Natural killer cell treated with Interleukin-12 subunit alpha and Interleukin-12 subunit beta and Interleukin-15 and Interleukin-18, amount 100 ng/mL, for 72 hours (primary cell): ENCODE data around the gene DAGLA. TPM values are rescaled to one million over a fixed set of nuclear protein-coding genes. Genes with fewer than 3 reads are reported as not detected.

Experiments
- ATAC-seq, 2 donors: fragments of 150-1000 bp; cut with Tn5 transposase in 1 of 2; sonication (Bioruptor Pico), chemical (Tn5 transposase) in 1 of 2; 2 replicates each; pipeline ENCODE4 v1.10.0; 2021
- DNase-seq: peaks from one replicate; pipeline ENCODE4 v3.0.0; 2022; ENCODE audit warnings: low spot score
- H3K27ac Mint-ChIP-seq, 2 donors: 1 replicate in 1 of 2; 2 replicates in 1 of 2; pipeline ENCODE4 v1.8.0; 2022; ENCODE audit warnings: mixed read lengths in 2 of 2, mild to moderate bottlenecking in 1 of 2, moderate library complexity in 1 of 2
- H3K27me3 Mint-ChIP-seq, 2 donors: 1 replicate in 1 of 2; 2 replicates in 1 of 2; pipeline ENCODE4 v1.8.0; 2022; ENCODE audit warnings: mixed read lengths in 2 of 2
- H3K36me3 Mint-ChIP-seq: one replicate; pipeline ENCODE4 v1.8.0; 2022; ENCODE audit warnings: mixed read lengths
- H3K4me1 Mint-ChIP-seq, 2 donors: 1 replicate in 1 of 2; 2 replicates in 1 of 2; pipeline ENCODE4 v1.8.0; 2022; ENCODE audit warnings: low read depth in 2 of 2, mixed read lengths in 2 of 2, mild to moderate bottlenecking in 1 of 2
- H3K4me3 Mint-ChIP-seq: one replicate; pipeline ENCODE4 v1.8.0; 2022; ENCODE audit warnings: mixed read lengths
- H3K9me3 Mint-ChIP-seq: 2 replicates; pipeline ENCODE4 v1.8.0; 2022; ENCODE audit warnings: mixed read lengths
- total RNA-seq, 2 donors: library from RNA; stranded (reverse); gene quantifications; one replicate each; pipeline ENCODE4 v1.2.3, GENCODE V29; 2022

DAGLA gene
- total RNA-seq, 2 donors from 2014 or later, result 0.08 to 0.10 TPM

GRCh38 chr11:61728066-61728939, 48.1 kb downstream of the DAGLA start:
- Mint-ChIP-seq H3K4me3 (no peak overlapping the region), H3K9me3 (no peaks in the 10 kb centered on the region), H3K27me3 (peaks cover 0 to 1% of the 10 kb centered on the region in 2 donors), H3K4me1 (peaks cover 3 to 5% of the 10 kb centered on the region in 2 donors), H3K36me3 (no peaks in the 10 kb centered on the region), H3K27ac (no peak overlapping the region)
- DNase-seq (no peak), ATAC-seq (no peak)

GRCh38 chr11:61728940-61729219, 48.7 kb downstream of the DAGLA start:
- H3K4me3 Mint-ChIP-seq, result no peak overlapping the region
- peaks cover 0 to 4% of the 10 kb centered on the region in 2 donors for H3K27me3 Mint-ChIP-seq
- H3K27ac Mint-ChIP-seq, result no peak overlapping the region
- peaks cover 7 to 8% of the 10 kb centered on the region in 2 donors for H3K4me1 Mint-ChIP-seq
- DNase-seq (no peak), ATAC-seq (no peak)
- no peaks in the 10 kb centered on the region for H3K36me3 Mint-ChIP-seq
- H3K9me3 Mint-ChIP-seq, result no peaks in the 10 kb centered on the region

DNA sequence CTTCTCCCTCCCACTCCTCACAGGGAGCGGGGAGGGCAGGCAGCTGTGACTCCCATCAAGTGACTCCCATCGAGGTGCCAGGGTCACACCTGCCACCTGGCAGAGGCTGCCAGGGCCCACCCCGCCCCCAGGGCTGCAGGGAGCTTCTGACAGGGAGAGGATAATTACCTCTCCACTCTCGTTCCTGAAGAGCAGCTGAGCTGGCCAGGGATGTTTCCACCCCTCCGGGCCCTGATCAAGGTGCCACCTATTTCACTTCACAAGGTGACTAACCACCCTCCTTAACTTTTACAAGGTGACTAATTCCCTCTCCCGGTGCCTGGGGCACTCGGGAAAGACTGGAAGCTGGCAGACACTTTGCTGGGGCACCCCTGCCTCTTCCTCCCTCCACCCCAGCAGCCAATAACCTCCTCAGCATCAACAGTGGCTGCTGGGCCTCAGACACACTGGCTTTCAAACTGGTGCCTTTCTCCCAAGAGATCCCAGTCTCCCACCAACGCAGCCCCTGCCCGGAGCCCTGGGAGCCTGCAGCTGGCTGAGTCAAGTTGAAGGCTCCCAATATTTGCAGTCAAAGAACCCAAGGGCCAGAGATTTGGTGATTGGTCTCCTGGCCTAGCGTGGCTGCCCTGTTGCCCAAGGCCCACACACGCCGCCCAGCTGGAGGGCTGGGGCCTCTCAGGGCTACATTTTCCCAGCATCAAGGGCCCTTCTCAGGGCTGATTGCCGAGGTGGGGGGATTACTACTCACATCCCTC, 50.2 kb downstream of the DAGLA start:
- H3K27me3 Mint-ChIP-seq, result peaks cover 0 to 4% of the 10 kb centered on the region in 2 donors
- peaks cover 7 to 8% of the 10 kb centered on the region in 2 donors for H3K4me1 Mint-ChIP-seq
- H3K36me3 Mint-ChIP-seq, result no peaks in the 10 kb centered on the region
- no peaks in the 10 kb centered on the region for H3K9me3 Mint-ChIP-seq
- DNase-seq, result no peak
- ATAC-seq, result no peak
- no peak overlapping the region for H3K4me3 Mint-ChIP-seq
- H3K27ac Mint-ChIP-seq, result no peak overlapping the region

- Mint-ChIP-seq H3K4me1 (peaks cover 7 to 8% of the 10 kb centered on the region in 2 donors), H3K27me3 (peaks cover 0 to 4% of the 10 kb centered on the region in 2 donors), H3K27ac (no peak overlapping the region), H3K36me3 (no peaks in the 10 kb centered on the region), H3K9me3 (no peaks in the 10 kb centered on the region), H3K4me3 (no peak overlapping the region)
- no peak for ATAC-seq
- DNase-seq, result no peak
Measured at GRCh38 chr11:61731211-61731951, 51.2 kb downstream of the DAGLA start.

DNA sequence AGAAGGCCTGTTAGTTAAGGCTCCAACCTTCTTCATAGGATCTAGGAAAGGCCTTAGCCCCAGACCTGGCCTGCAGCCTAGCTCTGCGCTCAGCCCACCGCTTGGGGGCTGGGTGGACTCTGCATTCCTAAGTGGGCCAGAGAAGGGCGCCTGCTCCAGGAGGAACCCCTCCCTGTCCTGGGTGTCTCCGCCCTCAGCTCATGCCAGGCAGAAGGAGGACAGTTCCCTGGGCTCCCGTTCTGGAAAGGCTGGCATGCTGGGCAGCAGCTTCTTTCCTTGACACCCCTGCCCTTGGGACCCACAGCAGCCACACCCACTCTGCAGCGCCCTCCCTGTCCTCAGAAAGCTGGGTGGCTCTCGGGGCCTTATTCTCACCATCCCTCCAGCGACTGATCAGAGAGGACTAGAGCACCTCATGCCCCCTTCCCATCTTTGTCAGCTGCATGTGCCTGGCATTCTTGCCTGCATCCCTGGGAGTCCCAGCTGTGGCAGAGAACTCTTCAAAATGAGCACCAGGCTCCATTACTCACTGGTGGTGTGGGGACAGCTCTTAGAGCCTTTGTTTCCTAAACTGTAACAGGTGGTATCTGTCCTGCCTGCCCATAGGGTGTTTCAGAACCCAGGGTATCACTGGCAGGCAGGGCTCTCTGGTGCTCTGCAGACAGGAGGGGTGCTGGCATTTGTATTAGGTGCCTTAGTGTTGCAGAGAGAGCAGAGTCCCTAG, 51.9 kb downstream of the DAGLA start:
- Mint-ChIP-seq H3K4me1 (peaks cover 7 to 8% of the 10 kb centered on the region in 2 donors), H3K9me3 (no peaks in the 10 kb centered on the region), H3K27me3 (peaks cover 0 to 4% of the 10 kb centered on the region in 2 donors), H3K36me3 (no peaks in the 10 kb centered on the region), H3K4me3 (no peak overlapping the region), H3K27ac (no peak overlapping the region)
- DNase-seq, result no peak
- no peak for ATAC-seq

DNA sequence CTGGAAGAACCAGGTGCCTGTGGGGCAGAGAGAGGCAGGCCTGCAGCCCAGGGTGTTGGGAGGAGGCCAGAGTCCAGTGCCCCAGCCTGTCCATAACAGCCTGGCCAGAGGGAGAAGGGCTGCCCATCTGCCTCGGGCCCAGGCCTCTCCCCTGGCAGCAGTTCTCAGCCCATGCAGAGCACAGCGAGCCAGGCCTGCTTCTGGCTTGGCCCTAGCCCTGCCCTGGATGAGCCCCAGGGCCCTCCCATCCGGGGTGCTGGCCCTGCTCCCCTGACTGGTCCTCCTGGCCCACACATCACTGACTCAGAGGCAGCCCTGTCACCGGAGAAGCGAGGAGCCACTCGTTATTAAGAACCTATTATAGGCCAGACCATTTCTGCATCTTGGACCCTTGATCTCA, 52.5 kb downstream of the DAGLA start:
- no peak overlapping the region for H3K4me3 Mint-ChIP-seq
- ATAC-seq (no peak), DNase-seq (no peak)
- H3K27ac Mint-ChIP-seq, result no peak overlapping the region
- peaks cover 0 to 4% of the 10 kb centered on the region in 2 donors for H3K27me3 Mint-ChIP-seq
- no peaks in the 10 kb centered on the region for H3K9me3 Mint-ChIP-seq
- peaks cover 7 to 8% of the 10 kb centered on the region in 2 donors for H3K4me1 Mint-ChIP-seq
- H3K36me3 Mint-ChIP-seq, result no peaks in the 10 kb centered on the region

GRCh38 chr11:61733120-61733978, 53.2 kb downstream of the DAGLA start:
- H3K27me3 Mint-ChIP-seq, result peaks cover 0 to 4% of the 10 kb centered on the region in 2 donors

GRCh38 chr11:61734767-61735166, 54.6 kb downstream of the DAGLA start:
- ATAC-seq, result no peak
- H3K27ac Mint-ChIP-seq, result no peak overlapping the region
- H3K27me3 Mint-ChIP-seq, result peaks cover 0 to 4% of the 10 kb centered on the region in 2 donors
- no peak for DNase-seq
- H3K9me3 Mint-ChIP-seq, result no peaks in the 10 kb centered on the region
- no peaks in the 10 kb centered on the region for H3K36me3 Mint-ChIP-seq
- peaks cover 5 to 7% of the 10 kb centered on the region in 2 donors for H3K4me1 Mint-ChIP-seq
- no peak overlapping the region for H3K4me3 Mint-ChIP-seq

More at GRCh38 chr11:61733120-61733978, 53.2 kb downstream of the DAGLA start:
- ATAC-seq, result peak; percentile 82 to 89
- DNase-seq, result peak; percentile 79
- H3K36me3 Mint-ChIP-seq, result no peaks in the 10 kb centered on the region
- no peaks in the 10 kb centered on the region for H3K9me3 Mint-ChIP-seq
- H3K27ac Mint-ChIP-seq, result no peak overlapping the region
- peaks cover 7 to 8% of the 10 kb centered on the region in 2 donors for H3K4me1 Mint-ChIP-seq
- H3K4me3 Mint-ChIP-seq, result no peak overlapping the region

DNA sequence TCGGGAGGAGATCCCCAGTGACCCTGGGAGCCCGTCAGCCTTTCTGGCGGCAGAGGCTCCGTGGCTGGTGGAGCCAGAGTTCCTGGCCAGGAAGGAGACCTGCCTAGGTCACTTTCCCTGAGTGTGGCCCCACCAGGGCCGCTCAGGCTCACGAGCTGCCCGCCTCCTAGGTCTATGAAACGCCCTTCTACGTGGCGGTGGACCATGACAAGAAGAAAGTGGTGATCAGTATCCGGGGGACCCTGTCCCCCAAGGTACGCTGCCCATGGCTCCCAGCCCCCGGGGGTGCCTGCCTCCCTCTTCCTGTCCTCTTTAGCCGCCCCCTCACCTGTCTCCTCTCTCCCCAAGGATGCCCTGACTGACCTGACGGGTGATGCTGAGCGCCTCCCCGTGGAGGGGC, 55.2 kb downstream of the DAGLA start:
- Mint-ChIP-seq H3K27me3 (peaks cover 0 to 4% of the 10 kb centered on the region in 2 donors), H3K9me3 (no peaks in the 10 kb centered on the region), H3K4me3 (no peak overlapping the region), H3K27ac (no peak overlapping the region), H3K4me1 (peaks cover 5 to 7% of the 10 kb centered on the region in 2 donors), H3K36me3 (no peaks in the 10 kb centered on the region)
- DNase-seq (no peak), ATAC-seq (no peak)

DNA sequence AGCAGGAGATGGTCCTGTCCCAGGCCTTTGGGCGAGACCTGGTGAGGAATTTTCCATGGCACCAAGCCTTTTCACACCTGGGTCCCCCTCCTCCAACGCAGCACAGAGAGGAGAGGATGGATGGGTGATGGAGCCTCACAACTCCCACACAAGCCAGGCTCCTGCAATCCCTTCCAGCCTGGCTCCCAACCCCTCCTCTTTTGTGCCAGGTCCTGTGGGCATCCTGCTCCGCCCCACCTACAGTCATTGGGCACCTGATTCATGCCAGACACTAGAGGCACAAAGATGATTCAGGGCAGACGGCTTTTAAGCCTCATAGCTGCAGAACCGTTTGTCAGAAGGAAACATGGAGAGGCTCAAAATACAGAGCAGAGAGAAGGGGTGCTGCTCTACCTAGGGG, 56.1 kb downstream of the DAGLA start:
- H3K4me1 Mint-ChIP-seq, result peaks cover 5 to 7% of the 10 kb centered on the region in 2 donors
- no peaks in the 10 kb centered on the region for H3K36me3 Mint-ChIP-seq
- H3K9me3 Mint-ChIP-seq, result no peaks in the 10 kb centered on the region
- H3K27me3 Mint-ChIP-seq, result peaks cover 0 to 4% of the 10 kb centered on the region in 2 donors
- H3K27ac Mint-ChIP-seq, result no peak overlapping the region
- no peak overlapping the region for H3K4me3 Mint-ChIP-seq
- no peak for ATAC-seq
- no peak for DNase-seq

- Mint-ChIP-seq H3K36me3 (no peaks in the 10 kb centered on the region), H3K27me3 (peaks cover 0 to 4% of the 10 kb centered on the region in 2 donors), H3K9me3 (no peaks in the 10 kb centered on the region), H3K4me3 (no peak overlapping the region), H3K4me1 (peaks cover 5 to 7% of the 10 kb centered on the region in 2 donors), H3K27ac (no peak overlapping the region)
- DNase-seq (no peak), ATAC-seq (no peak)
Measured at GRCh38 chr11:61737131-61737530, 56.9 kb downstream of the DAGLA start.

DNA sequence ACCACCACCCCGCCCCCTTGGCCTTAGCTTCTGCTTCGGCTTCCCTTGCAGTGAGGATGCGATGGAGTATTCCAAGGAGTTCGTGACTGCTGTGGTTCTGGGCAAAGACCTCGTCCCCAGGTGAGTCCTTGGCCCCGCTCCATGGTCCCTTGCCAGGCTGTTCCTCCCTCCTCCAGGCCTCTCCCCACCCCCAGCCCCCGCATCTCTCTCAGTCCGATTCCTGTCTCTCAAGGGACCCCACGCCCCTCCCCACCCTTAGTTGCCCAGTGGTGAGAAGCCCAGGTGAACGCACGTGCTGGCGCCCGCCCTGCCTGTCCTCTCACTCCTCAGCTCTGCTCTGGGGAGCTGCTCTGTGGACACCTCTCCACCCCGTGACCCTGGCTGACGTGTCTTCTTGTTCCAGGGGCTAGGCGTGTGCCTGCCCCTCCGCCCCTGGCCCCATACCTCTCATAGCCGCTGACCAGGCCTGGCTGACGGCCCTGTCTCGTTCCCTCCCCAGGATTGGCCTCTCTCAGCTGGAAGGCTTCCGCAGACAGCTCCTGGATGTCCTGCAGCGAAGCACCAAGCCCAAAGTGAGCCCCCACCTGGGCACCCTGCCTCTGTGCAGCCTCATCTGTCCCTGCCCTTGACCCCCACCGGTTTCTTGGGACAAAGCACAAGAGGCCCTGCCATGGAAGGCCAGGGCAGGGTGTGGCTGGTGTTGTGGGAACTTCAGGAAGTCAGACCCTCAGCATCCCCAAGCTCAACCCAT, 57.6 kb downstream of the DAGLA start:
- DNase-seq, result no peak
- no peak for ATAC-seq
- Mint-ChIP-seq H3K27ac (no peak overlapping the region), H3K4me3 (no peak overlapping the region), H3K36me3 (no peaks in the 10 kb centered on the region), H3K27me3 (peaks cover 0 to 4% of the 10 kb centered on the region in 2 donors), H3K4me1 (peaks cover 5 to 7% of the 10 kb centered on the region in 2 donors), H3K9me3 (no peaks in the 10 kb centered on the region)
